ENCODE data around the gene SLC16A8. TPM values are rescaled to one million over a fixed set of nuclear protein-coding genes. Genes with fewer than 3 reads are reported as not detected.
"Not testable (repeated sequence)": the region's sequence is repeated elsewhere in the genome, so short reads cannot be mapped to it uniquely, and the experiment has no call there.

SLC16A8 gene
- total RNA-seq, 4 donors from 2014 or later, result not detected

- Histone ChIP-seq H3K27ac (no peak overlapping the region), H3K4me3 (no peak overlapping the region), H3K36me3 (peaks cover 4 to 17% (median 5%) of the 10 kb centered on the region in 3 donors), H3K4me1 (peaks cover 16 to 28% (median 22%) of the 10 kb centered on the region in 3 donors), H3K9me3 (no peaks in the 10 kb centered on the region), H3K27me3 (peaks cover 0 to 48% (median 11%) of the 10 kb centered on the region in 4 donors)
- intact Hi-C loops (cut with DNase I), result no loop called here
- WGBS, 2 donors, result 87 to 88% methylated on average over 5 to 7 of the region's 7 CpGs
- TF ChIP-seq POLR2A (IDR thresholded peaks at IDR 0.05) (no peak), CTCF (IDR thresholded peaks at IDR 0.05) (no peak)
- DNase-seq, result no peak
Measured at GRCh38 chr22:38079804-38080203, 4.2 kb downstream of the SLC16A8 start.

GRCh38 chr22:38079208-38079607, 4.8 kb downstream of the SLC16A8 start:
- WGBS, 2 donors, result 88 to 100% methylated on average over 2 of the region's 2 CpGs
- DNase-seq; H3K4me3 ChIP-seq; intact Hi-C loops (cut with DNase I); H3K27ac ChIP-seq; H3K9me3 ChIP-seq: not testable (repeated sequence)
- Histone ChIP-seq H3K4me1 (peaks cover 16 to 28% (median 22%) of the 10 kb centered on the region in 3 donors), H3K36me3 (peaks cover 10 to 23% (median 11%) of the 10 kb centered on the region in 3 donors), H3K27me3 (peaks cover 0 to 45% (median 11%) of the 10 kb centered on the region in 4 donors)

GRCh38 chr22:38078046-38078840, 5.7 kb downstream of the SLC16A8 start:
- Histone ChIP-seq H3K27me3 (peaks cover 0 to 35% (median 11%) of the 10 kb centered on the region in 4 donors), H3K36me3 (peaks cover 11 to 33% (median 17%) of the 10 kb centered on the region in 3 donors), H3K4me1 (peaks cover 16 to 28% (median 22%) of the 10 kb centered on the region in 3 donors), H3K27ac (no peak overlapping the region), H3K4me3 (no peak overlapping the region), H3K9me3 (no peaks in the 10 kb centered on the region)
- 61 to 82% methylated on average over 4 to 5 of the region's 22 CpGs for WGBS, 2 donors
- no peak for TF ChIP-seq CTCF (IDR thresholded peaks at IDR 0.05)
- TF ChIP-seq POLR2A (IDR thresholded peaks at IDR 0.05), result no peak
- no peak for DNase-seq
- intact Hi-C loops (cut with DNase I), result no loop called here

- Histone ChIP-seq H3K9me3 (no peaks in the 10 kb centered on the region), H3K4me1 (peaks cover 16 to 23% (median 20%) of the 10 kb centered on the region in 3 donors), H3K36me3 (peaks cover 15 to 40% (median 17%) of the 10 kb centered on the region in 3 donors), H3K27ac (no peak overlapping the region), H3K4me3 (no peak overlapping the region), H3K27me3 (peaks cover 0 to 29% (median 10%) of the 10 kb centered on the region in 4 donors)
- TF ChIP-seq CTCF (IDR thresholded peaks at IDR 0.05) (no peak), POLR2A (IDR thresholded peaks at IDR 0.05) (no peak)
- no peak for DNase-seq
- 73 to 80% methylated on average over 3 to 4 of the region's 14 CpGs for WGBS, 2 donors
- intact Hi-C loops (cut with DNase I), result no loop called here
Measured at GRCh38 chr22:38077595-38077994, 6.4 kb downstream of the SLC16A8 start.

GRCh38 chr22:38077096-38077495, 6.9 kb downstream of the SLC16A8 start:
- 67 to 84% methylated on average over 8 to 12 of the region's 12 CpGs for WGBS, 2 donors
- TF ChIP-seq CTCF (IDR thresholded peaks at IDR 0.05), result no peak
- no peak for TF ChIP-seq POLR2A (IDR thresholded peaks at IDR 0.05)
- no peak for DNase-seq
- Histone ChIP-seq H3K4me1 (peaks cover 13 to 18% (median 16%) of the 10 kb centered on the region in 3 donors), H3K27ac (no peak overlapping the region), H3K36me3 (peaks cover 17 to 45% (median 17%) of the 10 kb centered on the region in 3 donors), H3K27me3 (peaks cover 0 to 24% (median 5%) of the 10 kb centered on the region in 4 donors), H3K9me3 (no peaks in the 10 kb centered on the region), H3K4me3 (no peak overlapping the region)
- intact Hi-C loops (cut with DNase I), result no loop called here
